Measurements from ENCODE around the gene THYN1.

THYN1 gene

DNA sequence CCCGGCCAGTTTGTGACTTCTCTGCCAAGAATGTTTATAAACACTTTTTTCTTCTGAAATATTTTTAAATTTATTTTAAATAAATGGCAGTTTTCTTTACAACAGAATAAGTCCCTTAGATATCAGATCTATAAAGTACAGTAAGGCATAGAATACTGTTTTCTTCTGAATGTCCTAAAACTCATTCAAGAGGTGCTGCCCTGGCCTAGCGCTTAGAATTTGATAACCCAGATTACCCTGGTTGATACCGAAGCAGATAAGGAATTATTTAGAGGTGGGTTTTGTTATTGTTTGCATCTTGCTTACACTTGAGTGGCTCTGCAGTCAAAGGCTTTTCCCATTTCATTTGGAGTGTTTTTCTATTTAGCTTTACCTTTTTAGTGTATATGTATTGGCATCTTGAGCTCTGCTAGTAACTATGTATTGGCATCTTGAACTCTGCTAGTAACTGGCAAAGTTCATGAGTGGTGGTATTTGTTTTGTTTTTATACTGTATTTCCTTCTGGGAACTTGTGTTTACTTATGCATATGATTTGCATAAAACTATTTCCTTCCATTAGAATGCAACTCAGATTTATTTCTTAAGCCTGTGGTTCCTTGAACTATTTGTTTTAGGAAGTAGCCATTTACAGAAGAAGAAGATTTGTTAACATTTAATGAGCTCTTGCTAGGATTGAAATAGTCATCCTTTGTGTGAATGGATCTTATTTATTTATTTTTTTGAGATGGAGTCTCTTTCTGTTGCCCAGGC lies 1.5 kb upstream of the THYN1 start:
- TF ChIP-seq, protein P1, sequence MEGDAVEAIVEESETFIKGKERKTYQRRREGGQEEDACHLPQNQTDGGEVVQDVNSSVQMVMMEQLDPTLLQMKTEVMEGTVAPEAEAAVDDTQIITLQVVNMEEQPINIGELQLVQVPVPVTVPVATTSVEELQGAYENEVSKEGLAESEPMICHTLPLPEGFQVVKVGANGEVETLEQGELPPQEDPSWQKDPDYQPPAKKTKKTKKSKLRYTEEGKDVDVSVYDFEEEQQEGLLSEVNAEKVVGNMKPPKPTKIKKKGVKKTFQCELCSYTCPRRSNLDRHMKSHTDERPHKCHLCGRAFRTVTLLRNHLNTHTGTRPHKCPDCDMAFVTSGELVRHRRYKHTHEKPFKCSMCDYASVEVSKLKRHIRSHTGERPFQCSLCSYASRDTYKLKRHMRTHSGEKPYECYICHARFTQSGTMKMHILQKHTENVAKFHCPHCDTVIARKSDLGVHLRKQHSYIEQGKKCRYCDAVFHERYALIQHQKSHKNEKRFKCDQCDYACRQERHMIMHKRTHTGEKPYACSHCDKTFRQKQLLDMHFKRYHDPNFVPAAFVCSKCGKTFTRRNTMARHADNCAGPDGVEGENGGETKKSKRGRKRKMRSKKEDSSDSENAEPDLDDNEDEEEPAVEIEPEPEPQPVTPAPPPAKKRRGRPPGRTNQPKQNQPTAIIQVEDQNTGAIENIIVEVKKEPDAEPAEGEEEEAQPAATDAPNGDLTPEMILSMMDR (IDR thresholded peaks at IDR 0.05; ENCODE audit: low read depth, low read length), result no peak
- peak overlapping the region; percentile 64 for H3K4me3 ChIP-seq (ENCODE audit: low read depth, low read length)

DNA sequence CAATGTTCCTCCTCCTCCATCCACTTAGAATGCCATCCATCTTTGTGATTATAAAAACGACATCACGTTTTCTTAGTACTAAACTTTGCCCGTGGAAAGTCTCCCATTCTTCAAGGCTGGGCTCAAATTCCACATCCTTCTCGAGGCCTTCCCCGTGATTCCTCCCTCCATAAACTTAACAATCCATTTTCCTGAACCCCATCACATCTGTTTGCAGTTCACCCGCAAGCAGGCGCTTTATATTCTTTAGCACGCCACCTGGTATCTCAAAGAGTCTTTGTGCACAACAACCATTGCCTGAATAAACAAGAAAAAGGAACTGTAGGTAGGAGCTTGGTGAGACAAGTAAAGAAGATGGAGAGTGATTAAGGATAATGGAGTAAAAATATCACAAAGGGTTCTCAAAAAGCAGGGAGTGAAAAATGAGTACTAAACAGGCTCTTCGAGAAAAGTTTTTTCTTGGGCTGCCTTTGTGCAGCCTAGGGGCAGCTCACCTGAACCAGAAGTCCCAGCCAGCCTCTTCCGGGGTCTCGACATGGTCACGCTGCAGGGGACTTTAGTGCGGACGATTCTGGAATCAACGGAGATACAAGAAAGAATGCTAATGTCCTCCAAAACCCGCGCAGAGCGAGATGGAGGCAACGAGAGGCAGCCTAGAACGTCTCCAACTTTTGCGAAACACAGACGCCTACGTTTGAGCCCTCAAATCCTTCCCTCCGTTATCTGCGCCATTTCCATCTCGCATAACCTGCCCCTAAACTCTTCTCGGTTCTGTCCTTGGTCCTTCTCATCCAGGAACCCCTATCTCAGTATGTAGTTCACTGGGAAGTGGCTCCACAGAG lies 585 bp downstream of the THYN1 start:
- H3K4me3 ChIP-seq (ENCODE audit: low read depth, low read length), result peak overlapping the region; percentile 64
- TF ChIP-seq, protein P1 (IDR thresholded peaks at IDR 0.05; ENCODE audit: low read depth, low read length), result no peak

DNA sequence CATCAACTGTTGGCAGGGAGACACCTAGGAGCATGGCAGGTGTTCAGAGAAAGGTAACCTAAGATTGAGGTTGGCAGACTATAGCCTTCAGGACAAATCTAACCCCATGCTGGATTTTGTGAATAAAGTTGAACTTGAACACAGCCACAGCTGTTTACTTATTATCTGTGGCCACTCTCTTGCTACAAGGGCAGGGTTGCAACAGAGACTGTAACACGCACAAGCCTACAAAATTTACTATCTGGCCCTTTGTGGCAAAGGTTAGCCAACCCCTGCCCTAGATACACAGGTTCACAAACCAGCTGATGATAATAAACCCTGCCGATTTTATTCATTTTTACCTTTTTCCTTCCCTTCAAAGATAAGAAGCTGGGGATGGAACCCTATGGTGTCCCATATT lies 2.5 kb downstream of the THYN1 start:
- H3K4me3 ChIP-seq (ENCODE audit: low read depth, low read length), result no peak overlapping the region
- TF ChIP-seq, protein P1 (IDR thresholded peaks at IDR 0.05; ENCODE audit: low read depth, low read length), result no peak

DNA sequence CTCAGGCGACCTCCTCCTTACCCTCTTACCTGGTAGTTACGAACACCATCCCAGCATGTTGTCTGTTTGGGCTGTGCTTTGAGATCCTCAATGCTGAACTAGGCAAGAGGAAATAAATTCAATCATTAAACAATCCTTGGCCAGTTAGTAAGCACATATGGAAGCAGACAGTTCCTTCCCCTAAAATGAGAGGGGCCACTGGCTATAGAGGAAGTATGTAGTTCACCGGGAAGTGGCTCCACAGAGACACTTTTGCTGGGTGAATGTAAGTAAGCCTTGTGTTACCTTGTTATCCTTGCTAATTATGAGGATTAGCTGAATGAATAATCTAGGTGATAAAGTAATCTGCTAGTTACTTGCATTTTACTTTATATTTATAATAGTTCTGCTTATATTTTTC lies 2.9 kb downstream of the THYN1 start:
- TF ChIP-seq, protein P1 (IDR thresholded peaks at IDR 0.05; ENCODE audit: low read depth, low read length), result no peak
- H3K4me3 ChIP-seq (ENCODE audit: low read depth, low read length), result no peak overlapping the region

DNA sequence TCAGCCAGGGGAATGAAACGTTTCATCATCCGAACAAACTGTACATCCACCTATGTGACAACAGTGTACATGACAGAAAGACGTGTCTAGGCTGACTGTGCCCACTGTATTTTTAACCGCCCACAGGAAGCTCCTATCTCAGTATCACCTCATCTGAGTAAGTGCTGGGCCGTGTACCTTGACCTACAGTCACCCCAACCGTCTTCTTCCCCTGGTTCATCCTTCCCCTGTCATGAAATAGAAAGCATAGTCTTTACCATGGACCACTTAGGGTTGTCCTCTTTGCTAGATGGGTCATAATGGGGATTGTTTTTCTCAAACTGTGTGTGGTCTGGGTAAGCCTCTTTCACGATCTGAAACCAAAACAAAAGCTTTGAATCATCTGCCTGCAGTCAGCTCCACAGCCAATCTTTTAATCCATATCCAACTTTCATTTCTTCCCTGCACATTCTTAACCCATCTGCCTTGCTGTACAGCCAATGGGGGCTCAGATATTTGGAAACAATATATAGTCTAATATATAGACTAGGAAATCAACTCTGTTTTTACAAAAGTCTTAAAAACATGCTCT lies 4.2 kb downstream of the THYN1 start:
- TF ChIP-seq, protein P1 (IDR thresholded peaks at IDR 0.05; ENCODE audit: low read depth, low read length), result no peak
- no peak overlapping the region for H3K4me3 ChIP-seq (ENCODE audit: low read depth, low read length)

DNA sequence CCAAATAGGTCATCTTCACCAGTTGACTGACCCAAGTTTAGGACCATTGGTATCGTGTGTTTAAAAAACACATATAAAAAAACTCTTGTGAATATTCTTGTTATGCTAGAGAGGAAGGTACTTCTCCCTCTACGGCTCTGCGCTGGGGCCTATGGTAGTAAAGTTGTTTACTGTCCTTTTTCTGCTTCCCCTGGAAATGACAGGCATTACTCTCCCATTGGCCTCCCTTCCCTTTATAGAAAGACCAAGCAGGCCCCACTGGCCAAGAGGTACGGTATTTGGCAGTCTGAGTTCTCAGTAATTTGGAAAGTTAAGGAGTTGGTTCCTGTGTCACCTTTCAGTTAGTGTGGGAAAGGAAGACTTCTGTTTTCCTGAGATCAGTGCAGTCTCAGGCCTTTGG lies 6.5 kb downstream of the THYN1 start:
- TF ChIP-seq, protein P1 (IDR thresholded peaks at IDR 0.05; ENCODE audit: low read depth, low read length), result no peak
- no peak overlapping the region for H3K4me3 ChIP-seq (ENCODE audit: low read depth, low read length)

DNA sequence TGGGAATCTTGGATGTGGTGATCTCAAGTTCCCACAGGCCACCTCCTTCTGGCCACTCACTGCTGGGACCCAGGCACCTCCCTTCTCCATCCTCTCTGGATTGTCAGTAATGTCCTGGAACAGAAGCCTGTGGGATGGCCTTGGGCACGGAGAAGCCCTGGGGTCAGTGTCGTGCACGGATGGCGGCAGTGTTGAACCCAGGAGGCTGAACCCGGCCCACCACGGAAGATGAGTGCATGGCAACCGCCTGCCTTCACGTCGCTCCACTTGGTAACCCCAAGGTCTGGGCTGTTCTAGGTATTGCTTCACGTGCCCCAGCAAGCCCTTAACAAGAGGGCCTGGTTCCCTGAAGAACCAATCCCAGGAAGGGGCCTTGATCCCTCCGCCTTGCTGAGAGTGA lies 7.1 kb downstream of the THYN1 start:
- H3K4me3 ChIP-seq (ENCODE audit: low read depth, low read length), result no peak overlapping the region
- TF ChIP-seq, protein P1 (IDR thresholded peaks at IDR 0.05; ENCODE audit: low read depth, low read length), result no peak
